Common myeloid progenitor, CD34-positive (primary cell): Measurements from ENCODE around the gene FMO1.

ENCODE experiments used
- CTCF ChIA-PET: fragments of 350-600 bp; sonication (Branson Sonifier 250); formaldehyde crosslinking; loops from one replicate; lab custom pipeline; 2021; ENCODE audit warnings: antibody characterized with exemption; lab: Charles Lee
- POLR2A ChIA-PET: fragments of 350-600 bp; sonication (Branson Sonifier 250); formaldehyde crosslinking; loops from one replicate; lab custom pipeline; 2021; ENCODE audit warnings: antibody characterized with exemption; lab: Charles Lee
- DNase-seq, 3 donors: peaks; one replicate each; pipeline versions ENCODE4 v3.0.0 to v3.0.0-alpha.2; 2013
- H3K27ac ChIP-seq, 2 experiments: 1 replicate in 1 of 2; 2 replicates in 1 of 2; pipeline ENCODE4 v1.7.0; 2013; ENCODE audit warnings: inconsistent platforms in 2 of 2, low read length in 2 of 2, mild to moderate bottlenecking in 2 of 2, low read depth in 1 of 2, moderate library complexity in 1 of 2; ENCODE audit not compliant: severe bottlenecking in 2 of 2, insufficient read depth in 1 of 2, poor library complexity in 1 of 2
- H3K27me3 ChIP-seq, 5 experiments: replicated peaks in 2 of 5; 1 replicate in 3 of 5; 2 replicates in 2 of 5; pipeline versions ENCODE4 v1.6.1 to v1.7.0; 2013; ENCODE audit warnings: low read length in 4 of 5, mild to moderate bottlenecking in 2 of 5, moderate library complexity in 2 of 5, inconsistent platforms in 1 of 5; ENCODE audit not compliant: insufficient read depth in 5 of 5, control insufficient read depth in 4 of 5
- H3K36me3 ChIP-seq, 4 experiments: 1 replicate in 2 of 4; 2 replicates in 2 of 4; pipeline versions ENCODE4 v1.6.1 to v1.7.0; 2013; ENCODE audit warnings: low read length in 3 of 4, control low read depth in 1 of 4, mild to moderate bottlenecking in 1 of 4; ENCODE audit not compliant: control insufficient read depth in 4 of 4, insufficient read depth in 4 of 4
- H3K4me1 ChIP-seq, 4 experiments: 1 replicate in 3 of 4; 2 replicates in 1 of 4; pipeline versions ENCODE4 v1.6.1 to v1.7.1; 2013; ENCODE audit warnings: low read length in 3 of 4, mild to moderate bottlenecking in 3 of 4, control low read depth in 1 of 4, inconsistent platforms in 1 of 4, moderate library complexity in 1 of 4; ENCODE audit not compliant: control insufficient read depth in 4 of 4, insufficient read depth in 4 of 4; ENCODE audit errors: control extremely low read depth in 1 of 4
- H3K4me3 ChIP-seq, 7 experiments: 1 replicate in 4 of 7; 2 replicates in 3 of 7; pipeline versions ENCODE4 v1.5.1 to v1.7.0; 2013; ENCODE audit warnings: mild to moderate bottlenecking in 7 of 7, low read length in 6 of 7, moderate library complexity in 6 of 7, inconsistent platforms in 2 of 7, low read depth in 2 of 7, control low read depth in 1 of 7; ENCODE audit not compliant: insufficient read depth in 4 of 7, control insufficient read depth in 1 of 7; ENCODE audit errors: extremely low read depth in 1 of 7
- H3K9me3 ChIP-seq, 5 experiments: 1 replicate in 4 of 5; 2 replicates in 1 of 5; pipeline versions ENCODE4 v1.6.1 to v1.7.1; 2013; ENCODE audit warnings: low read length in 4 of 5, mild to moderate bottlenecking in 2 of 5, inconsistent platforms in 1 of 5, low read depth in 1 of 5, moderate library complexity in 1 of 5; ENCODE audit not compliant: control insufficient read depth in 4 of 5, insufficient read depth in 2 of 5; ENCODE audit errors: control extremely low read depth in 1 of 5
- WGBS: methylation state at CpG from one replicate; pipeline ENCODE4 v1.1.5; 2013; ENCODE audit not compliant: insufficient coverage; 5-methylcytosine and 5-hydroxymethylcytosine counted together

Gene FMO1

GRCh38 chr1:171313319-171313834 lies 65.1 kb downstream of the FMO1 start:
- peak overlapping the region in 2 of 7 experiments; percentile 73 to 78 for H3K4me3 ChIP-seq
- CTCF ChIA-PET: interaction anchor here (0.8 to 2.9 kb wide), 20 partner anchors 8 to 349 kb away, joined by 3 to 38 read pairs (median 4); no protein-coding TSS in a partner anchor
- peaks cover 0 to 10% (median 5%) of the 10 kb centered on the region in 4 experiments for H3K4me1 ChIP-seq
- H3K27me3 ChIP-seq: no peaks in the 10 kb centered on the region
- POLR2A ChIA-PET: no interaction called here
- H3K27ac ChIP-seq: no peak overlapping the region
- WGBS: no CpG with 5 or more reads among the region's 1 CpG
- no peaks in the 10 kb centered on the region for H3K36me3 ChIP-seq
- no peaks in the 10 kb centered on the region for H3K9me3 ChIP-seq
- no peak for DNase-seq

DNA sequence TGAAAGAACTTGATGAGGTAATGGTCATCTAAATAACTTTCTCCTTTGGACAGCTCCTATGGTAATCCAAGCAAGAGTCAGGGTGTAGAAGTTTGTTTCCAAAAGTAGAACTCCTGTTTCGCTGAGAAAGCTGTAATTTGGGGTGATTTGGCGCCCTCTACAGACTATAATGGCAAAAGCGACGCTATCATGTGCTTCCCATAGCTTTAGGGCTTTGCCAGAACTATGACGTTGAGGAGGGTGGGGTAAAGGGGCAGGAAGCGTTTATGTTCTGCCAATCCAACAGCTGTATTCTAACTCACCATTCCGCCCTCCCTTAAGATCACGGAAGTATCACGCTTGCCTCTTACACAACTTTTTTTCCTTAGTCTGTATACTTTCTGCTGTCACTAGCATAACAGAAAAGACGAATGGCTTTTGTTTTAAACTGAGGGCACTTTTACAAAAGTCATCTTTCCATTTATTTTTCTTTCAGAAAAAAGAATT lies 65.6 kb downstream of the FMO1 start, which contains the start of gene FMO4:
Gene FMO4 (plus strand): TSS at position 349 of the 486 bp plus-strand sequence. CDS start 5,643 bp downstream, outside the sequence.
- CTCF ChIA-PET: interaction anchor here (0.5 to 2.9 kb wide), 20 partner anchors 10 to 350 kb away, joined by 3 to 38 read pairs (median 4); partner anchors contain the start of gene FMO3
- WGBS: 0% methylated on average over 6 of the region's 10 CpGs
- H3K27ac ChIP-seq: peak within 1 kb of the TSS; percentile 69 to 84
- H3K4me3 ChIP-seq: peak within 1 kb of the TSS in 6 of 7 experiments; percentile 40 to 78 (median 56)
- peaks cover 0 to 2% (median 0%) of the 10 kb centered on the region in 4 experiments for H3K36me3 ChIP-seq
- POLR2A ChIA-PET: no interaction called here
- H3K4me1 ChIP-seq: peaks cover 0 to 10% (median 5%) of the 10 kb centered on the region in 4 experiments
- H3K27me3 ChIP-seq: no peaks in the 10 kb centered on the region
- DNase-seq: peak; percentile 99
- peaks cover 0 to 3% (median 0%) of the 10 kb centered on the region in 5 experiments for H3K9me3 ChIP-seq

DNA sequence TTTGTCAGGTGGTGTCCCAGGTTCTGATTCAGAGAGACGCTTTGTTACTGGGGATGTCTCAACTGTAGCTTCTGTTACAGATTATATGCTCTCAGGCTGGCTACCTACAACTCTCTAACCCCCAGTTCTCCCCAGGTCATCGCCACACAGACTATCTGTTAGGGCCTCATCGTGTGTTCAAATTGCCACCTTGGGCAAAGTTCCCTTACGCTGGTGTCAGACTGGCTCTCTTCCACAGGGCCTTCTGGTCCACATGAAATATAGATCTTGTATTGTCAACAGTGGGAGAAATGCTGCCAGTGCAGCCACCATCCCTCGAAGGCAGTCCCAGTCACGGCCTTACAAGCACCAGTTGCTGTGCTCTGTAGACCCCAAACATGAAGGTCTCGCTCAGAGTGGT lies 81.0 kb downstream of the FMO1 start:
- POLR2A ChIA-PET: no interaction called here
- Histone ChIP-seq H3K4me1 (no peaks in the 10 kb centered on the region), H3K36me3 (no peaks in the 10 kb centered on the region), H3K27me3 (no peaks in the 10 kb centered on the region), H3K9me3 (no peaks in the 10 kb centered on the region), H3K27ac (no peak overlapping the region), H3K4me3 (no peak overlapping the region)
- WGBS: 95% methylated on average over 6 of the region's 7 CpGs
- CTCF ChIA-PET: no interaction called here
- DNase-seq: no peak

GRCh38 chr1:171334024-171334640 lies 85.8 kb downstream of the FMO1 start:
- ChIA-PET POLR2A (no interaction called here), CTCF (no interaction called here)
- H3K9me3 ChIP-seq: no peaks in the 10 kb centered on the region
- 100% methylated on average over 1 of the region's 1 CpG for WGBS
- H3K27ac ChIP-seq: no peak overlapping the region
- H3K4me3 ChIP-seq: no peak overlapping the region
- peaks cover 0 to 2% (median 0%) of the 10 kb centered on the region in 4 experiments for H3K36me3 ChIP-seq
- H3K4me1 ChIP-seq: no peaks in the 10 kb centered on the region
- no peaks in the 10 kb centered on the region for H3K27me3 ChIP-seq
- no peak for DNase-seq
